Stimulated activated CD8-positive, alpha-beta memory T cell treated with anti-CD3 and anti-CD28 coated beads, Interleukin-12 subunit alpha, Interleukin-12 subunit beta, amount 100 ng/mL, for 24 hours (primary cell): ENCODE measurements around the gene VPS37C.
"Not testable (repeated sequence)": the region's sequence is repeated elsewhere in the genome, so short reads cannot be mapped to it uniquely, and the experiment has no call there.

Experiments used
- DNase-seq: peaks from one replicate; pipeline ENCODE4 v3.0.0-alpha.2; 2020; ENCODE audit errors: extremely low read depth

Gene VPS37C

GRCh38 chr11:61161190-61162091, at the start of gene VPS37C:
Gene VPS37C (minus strand): TSS chr11:61161426. CDS start chr11:61138829, 22,597 bp downstream.
- peak; percentile 78 for DNase-seq

DNA sequence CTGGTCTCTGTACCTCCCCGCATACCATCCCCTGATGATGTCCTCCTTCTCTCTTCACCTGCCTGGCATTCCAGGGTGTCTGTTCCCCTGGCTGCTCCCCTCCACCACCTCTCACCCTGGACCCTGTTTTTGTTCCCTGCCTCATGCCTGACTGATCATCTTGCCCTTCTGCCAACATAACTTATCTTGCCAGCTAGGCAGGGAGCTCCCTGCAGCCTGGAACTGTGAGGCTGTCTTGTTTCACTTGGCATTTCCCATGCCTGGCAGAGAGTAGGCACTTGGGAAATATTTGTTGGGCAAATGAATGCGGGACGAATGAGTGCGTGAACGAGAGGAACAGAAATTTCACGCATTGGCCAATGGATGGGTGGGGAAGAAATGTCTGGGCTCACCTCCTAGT, 49.4 kb upstream of the VPS37C start:
- not testable (repeated sequence) for DNase-seq

DNA sequence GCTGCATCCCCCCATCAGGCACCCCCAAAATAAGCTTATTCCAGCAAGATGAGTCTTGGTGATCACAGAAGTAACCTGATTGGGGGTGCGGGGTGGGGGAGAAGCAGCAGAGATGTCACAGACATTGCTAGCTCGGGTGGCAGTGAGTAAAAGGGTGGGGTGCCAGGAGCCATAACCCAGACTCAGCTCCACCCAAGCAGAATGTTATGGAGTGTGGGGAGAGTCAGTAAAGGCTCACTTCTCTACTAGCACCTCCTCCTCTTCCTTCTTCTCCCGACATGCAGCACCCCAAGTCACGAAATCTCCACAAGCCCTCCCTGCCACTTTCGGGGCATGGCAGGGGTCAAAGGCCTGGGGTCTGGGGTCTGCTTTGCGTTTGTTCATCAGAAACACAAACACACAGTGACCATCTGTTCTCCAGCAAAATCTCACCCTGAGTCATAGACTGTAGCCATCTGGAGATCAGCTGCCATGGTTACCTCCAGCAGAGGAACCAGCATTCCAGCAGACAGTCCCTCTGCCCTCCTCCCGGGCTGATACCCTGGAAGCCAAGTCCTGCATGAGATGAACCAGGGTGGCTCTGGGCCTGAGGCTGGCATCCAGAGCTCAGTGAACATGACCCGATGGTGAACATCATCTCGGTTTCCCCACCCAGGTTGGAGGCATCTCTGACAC, 46.5 kb upstream of the VPS37C start:
- not testable (repeated sequence) for DNase-seq

DNA sequence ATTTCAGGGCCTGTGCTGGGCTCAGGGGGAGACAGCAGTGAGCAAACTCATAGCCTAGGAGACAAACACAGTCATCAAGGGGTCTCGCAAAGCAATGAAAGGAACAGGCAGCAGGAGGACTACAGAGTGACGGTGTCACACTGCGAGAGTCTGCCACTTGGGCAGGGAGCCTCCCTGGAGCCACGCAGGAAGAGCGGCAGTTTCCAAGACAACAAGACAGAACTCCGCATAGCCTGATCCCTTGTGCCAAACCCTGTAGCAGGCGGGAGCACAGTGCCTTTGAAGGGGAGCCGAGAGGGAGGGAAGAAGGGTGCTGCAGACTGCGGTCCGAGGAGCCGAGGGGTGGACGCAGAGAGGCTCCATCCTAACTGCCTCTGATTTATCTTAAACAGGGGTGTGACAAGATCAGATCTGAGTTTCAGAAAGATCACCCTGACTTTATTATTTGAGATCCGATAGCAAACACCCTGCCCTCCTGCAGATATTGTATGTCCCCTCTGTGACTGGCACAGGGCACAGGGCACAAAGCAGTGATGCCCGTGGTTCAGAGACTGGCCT, 43.4 kb upstream of the VPS37C start:
- DNase-seq = not testable (repeated sequence)

- DNase-seq = not testable (repeated sequence)
Measured at GRCh38 chr11:61203873-61204272, 42.6 kb upstream of the VPS37C start.

DNA sequence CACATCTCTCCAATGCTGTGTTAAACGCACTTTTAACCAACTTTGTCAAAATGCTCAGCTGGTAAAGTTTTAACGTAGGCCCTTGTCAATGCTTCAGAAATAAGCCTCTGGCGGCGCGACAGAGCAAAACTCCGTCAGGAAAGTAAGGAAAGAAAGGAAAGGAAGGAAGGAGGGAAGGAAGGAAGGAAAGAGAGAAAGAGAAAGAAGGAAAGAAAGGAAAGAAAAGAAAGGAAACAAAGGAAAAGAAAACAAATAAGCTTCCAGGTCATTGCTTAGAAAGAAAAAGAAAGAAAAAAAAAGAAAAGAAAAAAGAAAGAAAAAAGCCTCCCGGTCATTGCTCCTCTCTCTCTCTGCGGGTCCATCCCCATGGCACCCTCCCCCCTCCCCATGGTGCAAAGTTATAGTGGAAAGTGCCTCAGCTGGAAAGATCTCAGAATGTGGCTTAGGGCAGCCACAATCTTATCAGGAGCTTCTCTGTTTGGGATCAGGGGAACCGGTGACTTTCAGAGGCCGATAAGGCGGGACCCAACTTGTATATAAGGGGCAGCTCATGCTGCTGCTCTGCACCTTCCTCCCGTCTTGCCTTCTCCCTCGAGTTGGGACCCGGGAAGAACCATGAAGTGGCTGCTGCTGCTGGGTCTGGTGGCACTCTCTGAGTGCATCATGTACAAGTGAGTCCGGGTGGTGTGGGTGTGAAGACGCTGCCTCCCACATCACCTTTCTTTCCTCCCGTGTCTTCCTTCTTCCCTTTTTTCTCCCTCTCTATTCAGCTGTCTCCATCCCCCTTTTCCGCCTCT, 41.9 kb upstream of the VPS37C start, which contains the start of gene PGA3:
PGA3 (plus strand) TSS at position 566 of the 797 bp plus-strand sequence; CDS start at position 616, 50 bp downstream.
- not testable (repeated sequence) for DNase-seq

- no peak for DNase-seq
Measured at GRCh38 chr11:61201476-61201875, 40.2 kb upstream of the VPS37C start.

- DNase-seq = no peak
Measured at GRCh38 chr11:61198948-61199523, 37.8 kb upstream of the VPS37C start.

DNA sequence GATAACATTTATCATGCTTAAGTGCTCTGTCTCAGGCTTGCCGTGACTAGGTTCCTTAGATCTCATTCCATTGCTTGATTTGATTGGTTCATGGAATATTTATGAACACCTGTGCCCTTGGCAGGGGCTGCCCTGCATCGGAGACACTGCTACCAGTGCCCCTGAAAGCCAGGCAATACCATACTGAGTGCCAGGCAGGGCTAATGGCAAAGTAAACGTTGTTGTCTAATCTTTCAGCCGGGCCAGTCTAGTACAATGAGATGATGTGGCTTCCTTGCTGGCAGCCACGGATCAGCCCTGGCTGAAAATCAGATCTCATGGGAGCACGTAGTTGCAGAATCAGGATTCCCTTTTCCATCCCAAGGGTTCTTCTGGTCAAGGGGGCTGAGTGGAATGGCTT, 37.1 kb upstream of the VPS37C start:
- no peak for DNase-seq

GRCh38 chr11:61195719-61196118, 34.5 kb upstream of the VPS37C start:
- no peak for DNase-seq

DNA sequence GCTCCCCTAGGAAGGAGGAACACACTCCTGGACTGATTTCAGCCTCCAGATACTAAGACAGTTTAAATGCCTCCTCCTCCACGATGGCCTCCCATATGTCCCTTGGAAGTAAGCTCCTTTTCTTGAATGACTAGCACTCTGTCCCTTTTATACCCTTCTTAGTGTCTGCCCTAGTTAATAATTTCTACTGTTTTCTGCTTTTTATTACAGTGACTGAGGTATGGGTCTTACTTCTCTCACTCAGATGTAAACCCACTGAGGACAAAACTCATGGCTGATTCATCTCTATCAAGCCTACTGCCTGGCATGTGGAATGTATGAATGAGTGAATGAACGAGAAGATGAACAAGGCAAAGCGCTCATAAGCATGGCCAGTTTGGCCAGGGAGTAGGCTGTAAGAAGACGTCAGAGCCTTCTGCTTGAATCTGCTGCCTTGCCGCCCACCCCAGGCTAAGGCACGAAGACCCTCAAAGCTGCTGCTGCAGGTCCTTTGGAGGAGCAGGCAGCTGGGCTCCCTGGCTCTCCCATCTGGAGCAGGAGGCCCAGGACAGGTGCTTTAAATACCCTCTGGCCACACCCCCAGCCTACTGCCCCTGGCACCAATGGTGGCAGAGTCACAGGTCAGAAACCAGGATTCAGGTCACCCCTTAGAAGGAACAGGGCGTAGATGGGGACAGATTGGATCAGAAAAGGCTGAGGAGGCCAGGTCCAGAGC, 33.9 kb upstream of the VPS37C start:
- DNase-seq = no peak

- no peak for DNase-seq
Measured at GRCh38 chr11:61194169-61194671, 33.0 kb upstream of the VPS37C start.

DNA sequence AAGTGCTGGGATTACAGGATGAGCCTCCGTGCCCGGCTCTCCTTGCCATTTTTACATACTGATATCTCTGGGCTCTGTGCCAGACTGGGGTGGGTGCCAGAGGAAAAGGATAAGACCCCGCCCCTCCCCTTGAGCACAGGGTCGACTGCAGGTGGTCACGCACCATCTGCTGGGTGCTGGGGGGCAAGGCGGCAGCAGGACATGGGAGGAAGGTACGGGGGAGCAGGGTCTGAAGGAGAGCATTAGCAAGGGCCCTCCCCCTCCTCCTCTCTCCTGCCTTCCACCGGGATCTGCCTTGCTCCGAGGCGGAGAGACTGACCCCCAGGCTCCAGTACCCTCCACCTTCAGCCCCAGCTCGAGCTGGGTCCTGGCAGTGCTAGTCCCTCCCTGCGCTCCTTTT, 32.4 kb upstream of the VPS37C start:
- no peak for DNase-seq

DNA sequence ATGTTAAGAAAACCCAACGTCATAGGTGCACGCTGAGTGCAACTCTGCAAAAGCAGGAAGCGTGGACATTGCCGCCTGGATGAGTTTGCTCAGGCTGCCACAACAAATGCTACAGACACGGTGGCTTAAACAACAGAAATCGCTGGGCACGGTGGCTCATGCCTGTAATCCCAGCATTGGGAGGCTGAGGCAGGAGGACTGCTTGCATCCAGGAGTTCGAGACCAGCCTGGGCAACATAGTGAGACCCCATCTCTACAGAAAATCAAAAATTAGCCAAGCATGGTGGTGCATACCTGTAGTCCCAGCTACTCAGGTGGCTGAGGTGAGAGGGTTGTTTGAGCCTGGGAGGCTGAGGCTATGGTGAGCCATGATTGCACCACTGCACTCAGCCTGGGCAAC, 28.7 kb upstream of the VPS37C start:
- no peak for DNase-seq

- DNase-seq = peak; percentile 42
Measured at GRCh38 chr11:61187505-61188130, 26.4 kb upstream of the VPS37C start.

DNA sequence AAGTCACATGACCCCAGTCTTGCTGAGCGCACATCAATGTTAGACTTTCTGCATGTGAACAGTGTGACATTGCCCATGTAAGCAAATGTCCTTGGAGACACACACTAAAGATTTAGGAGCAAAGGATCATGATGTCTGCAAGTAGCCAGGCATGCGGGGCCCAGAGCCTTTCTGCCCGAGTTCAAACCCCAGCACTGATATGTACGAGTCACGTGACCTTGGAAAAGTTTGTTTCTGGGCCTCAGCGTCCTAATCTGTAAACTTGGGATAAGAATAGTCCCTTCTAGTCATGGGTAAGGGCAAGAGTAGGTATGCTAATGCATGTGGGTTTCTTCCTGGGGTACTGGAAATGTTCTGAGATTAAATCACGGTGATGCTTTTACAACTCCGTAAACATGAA, 25.3 kb upstream of the VPS37C start:
- no peak for DNase-seq

GRCh38 chr11:61183645-61184044, 22.4 kb upstream of the VPS37C start:
- no peak for DNase-seq

DNA sequence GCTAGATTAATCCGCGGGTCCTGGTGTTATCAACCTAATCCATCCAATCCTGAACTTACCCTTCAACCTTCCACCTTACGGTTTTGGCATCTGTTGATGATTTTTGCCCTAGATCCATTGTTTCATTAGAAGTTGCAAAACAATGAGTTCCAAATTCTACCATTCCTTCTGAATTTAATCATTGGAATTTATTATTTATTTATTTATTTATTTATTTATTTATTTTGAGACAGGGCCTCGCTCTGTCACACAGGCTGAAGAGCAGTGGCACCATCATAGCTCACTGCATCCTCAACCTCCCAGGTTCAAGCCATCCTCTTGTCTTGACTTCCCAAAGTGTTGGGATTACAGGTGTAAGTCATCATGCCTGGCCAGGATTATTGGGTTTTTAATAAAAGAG, 20.3 kb upstream of the VPS37C start:
- DNase-seq = no peak

- not testable (repeated sequence) for DNase-seq
Measured at GRCh38 chr11:61180205-61180604, 19.0 kb upstream of the VPS37C start.

DNA sequence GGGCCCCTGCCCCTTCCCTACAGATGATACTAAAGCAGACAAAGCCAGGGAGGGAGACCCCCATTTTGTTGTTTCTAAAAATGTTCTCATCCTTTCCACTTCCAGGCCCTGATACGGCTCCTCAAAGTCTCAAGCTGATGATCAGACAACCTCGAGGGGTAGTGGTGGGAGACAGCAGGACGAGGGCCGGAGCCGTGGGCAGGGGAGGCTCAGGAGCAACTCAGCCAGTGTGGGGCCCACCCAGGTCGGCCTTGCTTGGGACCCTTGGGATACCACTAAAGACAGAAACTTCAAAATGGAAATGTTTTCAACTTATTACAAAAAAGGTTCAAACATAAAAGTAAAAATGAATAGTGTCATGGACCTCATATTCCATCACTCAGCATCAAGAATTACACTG, 15.2 kb upstream of the VPS37C start:
- no peak for DNase-seq
